H1 (cell line): ENCODE results near the gene NRXN3. TPM values are rescaled to one million over a fixed set of nuclear protein-coding genes. Genes with fewer than 3 reads are reported as not detected.

ENCODE experiments used
- BRCA1 ChIP-seq: IDR thresholded peaks from 2 replicates; pipeline ENCODE4 v1.6.1; 2012; ENCODE audit warnings: low read depth, low read length, improper control_type of control experiment
- KDM4A ChIP-seq: IDR thresholded peaks from one replicate; pipeline ENCODE4 v1.7.1; 2012; ENCODE audit warnings: low read depth, mild to moderate bottlenecking, moderate library complexity, low read length, inconsistent platforms; ENCODE audit not compliant: severe bottlenecking
- PHF8 ChIP-seq: fragments of 200-600 bp; sonication (generic); conservative IDR thresholded peaks from 2 replicates; pipeline ENCODE4 v1.7.1; 2012; ENCODE audit warnings: low read depth, mild to moderate bottlenecking, inconsistent platforms, low read length, moderate library complexity
- USF2 ChIP-seq: IDR thresholded peaks from 2 replicates; pipeline ENCODE4 v1.6.1; 2011; ENCODE audit warnings: low read length, improper control_type of control experiment
- YY1 ChIP-seq: IDR thresholded peaks from 2 replicates; pipeline ENCODE4 v1.6.1; 2011; ENCODE audit warnings: low read depth, mild to moderate bottlenecking, low read length
- polyA plus RNA-seq, 7 experiments: library from polyadenylated mRNA; depleted of rRNA in 3 of 7; stranded (reverse) in 5 of 7; unstranded in 2 of 7; fragments of >200 nt in 5 of 7; fragments of 200-250 nt in 2 of 7; gene quantifications; 1 replicate in 5 of 7; 2 replicates in 1 of 7; 4 replicates in 1 of 7; pipeline versions ENCODE4 v1.2.1 to v1.2.3, GENCODE V29; 2011 to 2013; ENCODE audit warnings: missing spikeins in 2 of 7, mixed read lengths in 2 of 7
- total RNA-seq: library from RNA; stranded (reverse); fragmentation: NEBNext Ultra II Directional; extraction: Animal tissue kit (Norgen Biotek cat#: 25700); gene quantifications from 2 replicates; pipeline ENCODE4 v1.2.1, GENCODE V29; 2021

NRXN3 gene
- total and polyA plus RNA-seq, 2 of the 8 experiments (the other 6 are each of a cell fraction or from before 2014, with no cell fraction given) = 2.6 to 4.1 TPM

GRCh38 chr14:78220273-78220672 lies 50.1 kb downstream of the NRXN3 start (continued):
- TF ChIP-seq USF2 (no peak), PHF8 (no peak), BRCA1 (no peak), KDM4A (no peak), YY1 (no peak)
